HepG2 (cell line): Measurements from ENCODE around the gene CNEP1R1. TPM values are rescaled to one million over a fixed set of nuclear protein-coding genes. Genes with fewer than 3 reads are reported as not detected.

Source experiments
- CHD4 ChIP-seq: fragments of 200-600 bp; sonication (generic); IDR thresholded peaks from 2 replicates; pipeline ENCODE4 v1.7.0; 2017; ENCODE audit warnings: mild to moderate bottlenecking, low read length, borderline replicate concordance
- HHEX ChIP-seq: IDR thresholded peaks from 2 replicates; pipeline ENCODE4 v1.6.1; 2016; ENCODE audit warnings: control low read depth
- NCOA1 ChIP-seq: sonication (generic); formaldehyde crosslinking; IDR thresholded peaks from 2 replicates; pipeline ENCODE4 v1.9.0; 2021; ENCODE audit warnings: missing genetic modification reagents
- NKX3-1 ChIP-seq: sonication (generic); formaldehyde crosslinking; IDR thresholded peaks from 2 replicates; pipeline ENCODE4 v1.5.0; 2020; ENCODE audit warnings: missing genetic modification reagents
- PHF21A ChIP-seq: sonication (generic); formaldehyde crosslinking; IDR thresholded peaks from 2 replicates; pipeline ENCODE4 v1.5.0; 2020; ENCODE audit warnings: mild to moderate bottlenecking, missing genetic modification reagents
- RBM39 ChIP-seq: fragments of 200-400 bp; formaldehyde crosslinking; IDR thresholded peaks from one replicate; pipeline ENCODE4 v1.6.1; 2018; ENCODE audit warnings: antibody characterized with exemption, mild to moderate bottlenecking, low read depth, low read length; ENCODE audit not compliant: poor library complexity, severe bottlenecking
- SKI ChIP-seq: fragments of 450-650 bp; IDR thresholded peaks from one replicate; pipeline ENCODE4 v1.6.1; 2018; ENCODE audit warnings: mild to moderate bottlenecking; ENCODE audit not compliant: partially characterized antibody
- STAG1 ChIP-seq: sonication (generic); formaldehyde crosslinking; IDR thresholded peaks from 2 replicates; pipeline ENCODE4 v1.4.0; 2020; ENCODE audit warnings: missing genetic modification reagents
- ZNF253 ChIP-seq: sonication (generic); formaldehyde crosslinking; IDR thresholded peaks from 2 replicates; pipeline ENCODE4 v1.8.0; 2022; ENCODE audit warnings: mild to moderate bottlenecking, missing genetic modification reagents, borderline replicate concordance
- ZNF660 ChIP-seq: sonication (generic); formaldehyde crosslinking; IDR thresholded peaks from 2 replicates; pipeline ENCODE4 v1.5.1; 2020; ENCODE audit warnings: mild to moderate bottlenecking, low read depth, missing genetic modification reagents, borderline replicate concordance
- ZSCAN29 ChIP-seq: sonication (generic); formaldehyde crosslinking; conservative IDR thresholded peaks from 2 replicates; pipeline ENCODE4 v1.4.0; 2020; ENCODE audit warnings: mild to moderate bottlenecking, missing genetic modification reagents
- polyA plus RNA-seq, 8 experiments: library from polyadenylated mRNA; depleted of rRNA in 3 of 8; stranded (reverse) in 7 of 8; unstranded in 1 of 8; fragments of >200 nt; fragmentation: Illumina TruSeq in 4 of 8; extraction: Trizol in 4 of 8; gene quantifications; 2 replicates each; pipeline versions ENCODE4 v1.2.1 to v1.2.3, GENCODE V29; 2011 to 2016; ENCODE audit warnings: low read depth in 4 of 8, missing spikeins in 1 of 8, mixed read lengths in 1 of 8; ENCODE audit not compliant: insufficient read depth in 1 of 8
- total RNA-seq, 5 experiments: library from RNA; depleted of rRNA; stranded (reverse); fragments of >200 nt; fragmentation: Illumina TruSeq; extraction: Trizol; gene quantifications; 2 replicates each; pipeline ENCODE4 v1.2.3, GENCODE V29; 2016; ENCODE audit warnings: low read depth in 1 of 5
- TF ChIP-seq, protein P1 (sequence below): IDR thresholded peaks from 2 replicates; pipeline ENCODE4 v1.6.1; 2016; ENCODE audit warnings: missing genetic modification reagents, missing compliant biosample characterization
- TF ChIP-seq, protein P2 (sequence below): sonication (generic); formaldehyde crosslinking; IDR thresholded peaks from 2 replicates; pipeline ENCODE4 v1.4.0; 2020; ENCODE audit warnings: missing genetic modification reagents
- TF ChIP-seq, protein P3 (sequence below): sonication (generic); formaldehyde crosslinking; IDR thresholded peaks from 2 replicates; pipeline ENCODE4 v1.4.0; 2020; ENCODE audit warnings: missing genetic modification reagents, mild to moderate bottlenecking, borderline replicate concordance
- TF ChIP-seq, protein P4 (sequence below): sonication (generic); formaldehyde crosslinking; IDR thresholded peaks from 2 replicates; pipeline ENCODE4 v1.4.0; 2020; ENCODE audit warnings: mild to moderate bottlenecking, missing genetic modification reagents, borderline replicate concordance
- TF ChIP-seq, protein P5 (sequence below): sonication (generic); formaldehyde crosslinking; IDR thresholded peaks from 2 replicates; pipeline ENCODE4 v1.4.0; 2020; ENCODE audit warnings: missing genetic modification reagents, low read depth, mild to moderate bottlenecking, borderline replicate concordance
- TF ChIP-seq, protein P6 (sequence below), 2 experiments: fragments of 450-650 bp in 1 of 2; sonication (generic) in 1 of 2; formaldehyde crosslinking; IDR thresholded peaks; 2 replicates each; pipeline versions ENCODE4 v1.5.0 to v1.8.0; 2020 to 2022; ENCODE audit warnings: mild to moderate bottlenecking in 1 of 2, missing genetic modification reagents in 1 of 2

The CNEP1R1 gene
- total and polyA plus RNA-seq, 2 of the 13 experiments (the other 11 are each of a cell fraction or from before 2014, with no cell fraction given), result 23.6 to 26.8 TPM

DNA sequence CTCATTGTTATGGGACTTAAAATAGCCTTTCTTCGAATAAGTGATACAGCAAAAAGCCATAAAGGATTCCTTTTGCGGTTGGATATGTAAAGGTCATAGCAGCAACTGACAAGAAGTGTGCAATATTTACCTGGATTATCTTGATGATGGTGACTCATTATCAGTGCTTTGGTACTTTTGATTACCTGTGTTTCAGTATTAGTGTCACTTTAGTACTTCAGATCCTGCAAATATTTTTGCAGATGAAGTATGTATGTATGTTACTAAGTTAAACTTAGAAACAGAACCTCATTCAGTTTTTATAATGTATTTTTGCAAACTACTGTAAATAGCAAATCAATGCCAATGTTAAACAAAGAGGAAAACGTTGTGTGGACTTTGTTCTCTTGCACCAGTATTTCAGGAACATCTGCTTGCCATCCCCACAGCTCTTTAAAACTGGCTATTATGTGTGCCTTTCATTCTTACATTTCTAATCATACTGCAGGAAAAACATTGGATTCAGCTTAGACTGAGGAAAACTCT lies 10.5 kb downstream of the CNEP1R1 start (continued):
- TF ChIP-seq, protein P1, sequence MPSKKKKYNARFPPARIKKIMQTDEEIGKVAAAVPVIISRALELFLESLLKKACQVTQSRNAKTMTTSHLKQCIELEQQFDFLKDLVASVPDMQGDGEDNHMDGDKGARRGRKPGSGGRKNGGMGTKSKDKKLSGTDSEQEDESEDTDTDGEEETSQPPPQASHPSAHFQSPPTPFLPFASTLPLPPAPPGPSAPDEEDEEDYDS (CRISPR knock-in tag), result no peak
- TF ChIP-seq, protein P2, sequence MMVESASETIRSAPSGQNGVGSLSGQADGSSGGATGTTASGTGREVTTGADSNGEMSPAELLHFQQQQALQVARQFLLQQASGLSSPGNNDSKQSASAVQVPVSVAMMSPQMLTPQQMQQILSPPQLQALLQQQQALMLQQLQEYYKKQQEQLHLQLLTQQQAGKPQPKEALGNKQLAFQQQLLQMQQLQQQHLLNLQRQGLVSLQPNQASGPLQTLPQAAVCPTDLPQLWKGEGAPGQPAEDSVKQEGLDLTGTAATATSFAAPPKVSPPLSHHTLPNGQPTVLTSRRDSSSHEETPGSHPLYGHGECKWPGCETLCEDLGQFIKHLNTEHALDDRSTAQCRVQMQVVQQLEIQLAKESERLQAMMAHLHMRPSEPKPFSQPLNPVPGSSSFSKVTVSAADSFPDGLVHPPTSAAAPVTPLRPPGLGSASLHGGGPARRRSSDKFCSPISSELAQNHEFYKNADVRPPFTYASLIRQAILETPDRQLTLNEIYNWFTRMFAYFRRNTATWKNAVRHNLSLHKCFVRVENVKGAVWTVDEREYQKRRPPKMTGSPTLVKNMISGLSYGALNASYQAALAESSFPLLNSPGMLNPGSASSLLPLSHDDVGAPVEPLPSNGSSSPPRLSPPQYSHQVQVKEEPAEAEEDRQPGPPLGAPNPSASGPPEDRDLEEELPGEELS (CRISPR knock-in tag), result peak; percentile 85
- TF ChIP-seq RBM39 (no peak), ZNF660 (CRISPR knock-in tag) (no peak), ZNF253 (CRISPR knock-in tag) (no peak), SKI (peak; percentile 45), CHD4 (peak; percentile 74; the same call in 1 of the 2 replicates), HHEX (CRISPR knock-in tag) (peak; percentile 55; the same call in 1 of the 2 replicates), NKX3-1 (peak; percentile 59; the same call in 1 of the 2 replicates), ZSCAN29 (CRISPR knock-in tag) (0 out of 2 replicates have a peak, but pooled peaks have one; percentile 32), STAG1 (no peak), PHF21A (CRISPR knock-in tag) (peak; percentile 60; the same call in 1 of the 2 replicates), NCOA1 (no peak)
- TF ChIP-seq, protein P3, sequence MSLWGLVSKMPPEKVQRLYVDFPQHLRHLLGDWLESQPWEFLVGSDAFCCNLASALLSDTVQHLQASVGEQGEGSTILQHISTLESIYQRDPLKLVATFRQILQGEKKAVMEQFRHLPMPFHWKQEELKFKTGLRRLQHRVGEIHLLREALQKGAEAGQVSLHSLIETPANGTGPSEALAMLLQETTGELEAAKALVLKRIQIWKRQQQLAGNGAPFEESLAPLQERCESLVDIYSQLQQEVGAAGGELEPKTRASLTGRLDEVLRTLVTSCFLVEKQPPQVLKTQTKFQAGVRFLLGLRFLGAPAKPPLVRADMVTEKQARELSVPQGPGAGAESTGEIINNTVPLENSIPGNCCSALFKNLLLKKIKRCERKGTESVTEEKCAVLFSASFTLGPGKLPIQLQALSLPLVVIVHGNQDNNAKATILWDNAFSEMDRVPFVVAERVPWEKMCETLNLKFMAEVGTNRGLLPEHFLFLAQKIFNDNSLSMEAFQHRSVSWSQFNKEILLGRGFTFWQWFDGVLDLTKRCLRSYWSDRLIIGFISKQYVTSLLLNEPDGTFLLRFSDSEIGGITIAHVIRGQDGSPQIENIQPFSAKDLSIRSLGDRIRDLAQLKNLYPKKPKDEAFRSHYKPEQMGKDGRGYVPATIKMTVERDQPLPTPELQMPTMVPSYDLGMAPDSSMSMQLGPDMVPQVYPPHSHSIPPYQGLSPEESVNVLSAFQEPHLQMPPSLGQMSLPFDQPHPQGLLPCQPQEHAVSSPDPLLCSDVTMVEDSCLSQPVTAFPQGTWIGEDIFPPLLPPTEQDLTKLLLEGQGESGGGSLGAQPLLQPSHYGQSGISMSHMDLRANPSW (CRISPR knock-in tag), result no peak; the same call in 1 of the 2 replicates
- TF ChIP-seq, protein P4, sequence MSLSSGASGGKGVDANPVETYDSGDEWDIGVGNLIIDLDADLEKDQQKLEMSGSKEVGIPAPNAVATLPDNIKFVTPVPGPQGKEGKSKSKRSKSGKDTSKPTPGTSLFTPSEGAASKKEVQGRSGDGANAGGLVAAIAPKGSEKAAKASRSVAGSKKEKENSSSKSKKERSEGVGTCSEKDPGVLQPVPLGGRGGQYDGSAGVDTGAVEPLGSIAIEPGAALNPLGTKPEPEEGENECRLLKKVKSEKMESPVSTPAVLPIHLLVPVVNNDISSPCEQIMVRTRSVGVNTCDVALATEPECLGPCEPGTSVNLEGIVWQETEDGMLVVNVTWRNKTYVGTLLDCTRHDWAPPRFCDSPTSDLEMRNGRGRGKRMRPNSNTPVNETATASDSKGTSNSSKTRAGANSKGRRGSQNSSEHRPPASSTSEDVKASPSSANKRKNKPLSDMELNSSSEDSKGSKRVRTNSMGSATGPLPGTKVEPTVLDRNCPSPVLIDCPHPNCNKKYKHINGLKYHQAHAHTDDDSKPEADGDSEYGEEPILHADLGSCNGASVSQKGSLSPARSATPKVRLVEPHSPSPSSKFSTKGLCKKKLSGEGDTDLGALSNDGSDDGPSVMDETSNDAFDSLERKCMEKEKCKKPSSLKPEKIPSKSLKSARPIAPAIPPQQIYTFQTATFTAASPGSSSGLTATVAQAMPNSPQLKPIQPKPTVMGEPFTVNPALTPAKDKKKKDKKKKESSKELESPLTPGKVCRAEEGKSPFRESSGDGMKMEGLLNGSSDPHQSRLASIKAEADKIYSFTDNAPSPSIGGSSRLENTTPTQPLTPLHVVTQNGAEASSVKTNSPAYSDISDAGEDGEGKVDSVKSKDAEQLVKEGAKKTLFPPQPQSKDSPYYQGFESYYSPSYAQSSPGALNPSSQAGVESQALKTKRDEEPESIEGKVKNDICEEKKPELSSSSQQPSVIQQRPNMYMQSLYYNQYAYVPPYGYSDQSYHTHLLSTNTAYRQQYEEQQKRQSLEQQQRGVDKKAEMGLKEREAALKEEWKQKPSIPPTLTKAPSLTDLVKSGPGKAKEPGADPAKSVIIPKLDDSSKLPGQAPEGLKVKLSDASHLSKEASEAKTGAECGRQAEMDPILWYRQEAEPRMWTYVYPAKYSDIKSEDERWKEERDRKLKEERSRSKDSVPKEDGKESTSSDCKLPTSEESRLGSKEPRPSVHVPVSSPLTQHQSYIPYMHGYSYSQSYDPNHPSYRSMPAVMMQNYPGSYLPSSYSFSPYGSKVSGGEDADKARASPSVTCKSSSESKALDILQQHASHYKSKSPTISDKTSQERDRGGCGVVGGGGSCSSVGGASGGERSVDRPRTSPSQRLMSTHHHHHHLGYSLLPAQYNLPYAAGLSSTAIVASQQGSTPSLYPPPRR, result peak; percentile 79; the same call in 1 of the 2 replicates
- TF ChIP-seq, protein P5, sequence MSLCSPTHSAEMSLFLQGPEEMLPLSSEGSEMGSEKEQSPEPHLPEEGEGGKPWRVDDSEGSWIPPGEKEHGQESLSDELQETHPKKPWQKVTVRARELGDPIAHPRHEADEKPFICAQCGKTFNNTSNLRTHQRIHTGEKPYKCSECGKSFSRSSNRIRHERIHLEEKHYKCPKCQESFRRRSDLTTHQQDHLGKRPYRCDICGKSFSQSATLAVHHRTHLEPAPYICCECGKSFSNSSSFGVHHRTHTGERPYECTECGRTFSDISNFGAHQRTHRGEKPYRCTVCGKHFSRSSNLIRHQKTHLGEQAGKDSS (CRISPR knock-in tag), result no peak
- TF ChIP-seq, protein P6, sequence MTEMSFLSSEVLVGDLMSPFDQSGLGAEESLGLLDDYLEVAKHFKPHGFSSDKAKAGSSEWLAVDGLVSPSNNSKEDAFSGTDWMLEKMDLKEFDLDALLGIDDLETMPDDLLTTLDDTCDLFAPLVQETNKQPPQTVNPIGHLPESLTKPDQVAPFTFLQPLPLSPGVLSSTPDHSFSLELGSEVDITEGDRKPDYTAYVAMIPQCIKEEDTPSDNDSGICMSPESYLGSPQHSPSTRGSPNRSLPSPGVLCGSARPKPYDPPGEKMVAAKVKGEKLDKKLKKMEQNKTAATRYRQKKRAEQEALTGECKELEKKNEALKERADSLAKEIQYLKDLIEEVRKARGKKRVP (CRISPR knock-in tag; IDR thresholded peaks at IDR 0.05), result peak in 1 of 2 experiments; percentile 78; a peak in 2 of 4 replicates
